GM12892 (cell line): ENCODE data around the gene POU2F3.

Experiments used
- POLR2A ChIP-seq: IDR thresholded peaks from 2 replicates; pipeline ENCODE4 v1.6.1; 2011; ENCODE audit warnings: low read depth, low read length, control low read depth
- POLR2AphosphoS5 ChIP-seq: IDR thresholded peaks from 2 replicates; pipeline ENCODE4 v1.6.1; 2011; ENCODE audit warnings: low read depth, low read length, control low read depth
- TAF1 ChIP-seq: IDR thresholded peaks from 2 replicates; pipeline ENCODE4 v1.6.1; 2011; ENCODE audit warnings: low read depth, mild to moderate bottlenecking, control low read depth, low read length, borderline replicate concordance

DNA sequence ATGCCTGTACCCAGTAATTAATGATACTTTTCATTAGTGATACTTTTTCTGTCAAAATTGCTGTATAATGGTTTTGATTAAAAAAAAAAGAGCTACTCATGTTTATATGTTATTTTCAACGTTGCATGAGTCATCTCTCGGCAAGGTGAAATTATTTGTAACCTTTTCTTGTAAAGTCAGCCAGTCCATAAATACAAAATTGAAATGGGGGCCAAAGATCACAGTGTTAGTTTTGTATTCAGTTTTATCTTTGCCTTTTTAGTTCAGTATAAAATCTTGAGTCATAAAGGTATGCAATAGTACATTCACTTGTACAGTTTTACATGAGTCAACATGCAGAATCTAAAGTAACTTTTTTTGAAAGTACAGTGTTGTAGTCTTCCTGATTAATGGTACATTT is 100.6 kb downstream of the POU2F3 start:
- no peak for TF ChIP-seq POLR2A
- no peak for TF ChIP-seq POLR2AphosphoS5
- TF ChIP-seq TAF1 = no peak
